ENCODE data around the gene PCNX3.

The PCNX3 gene

DNA sequence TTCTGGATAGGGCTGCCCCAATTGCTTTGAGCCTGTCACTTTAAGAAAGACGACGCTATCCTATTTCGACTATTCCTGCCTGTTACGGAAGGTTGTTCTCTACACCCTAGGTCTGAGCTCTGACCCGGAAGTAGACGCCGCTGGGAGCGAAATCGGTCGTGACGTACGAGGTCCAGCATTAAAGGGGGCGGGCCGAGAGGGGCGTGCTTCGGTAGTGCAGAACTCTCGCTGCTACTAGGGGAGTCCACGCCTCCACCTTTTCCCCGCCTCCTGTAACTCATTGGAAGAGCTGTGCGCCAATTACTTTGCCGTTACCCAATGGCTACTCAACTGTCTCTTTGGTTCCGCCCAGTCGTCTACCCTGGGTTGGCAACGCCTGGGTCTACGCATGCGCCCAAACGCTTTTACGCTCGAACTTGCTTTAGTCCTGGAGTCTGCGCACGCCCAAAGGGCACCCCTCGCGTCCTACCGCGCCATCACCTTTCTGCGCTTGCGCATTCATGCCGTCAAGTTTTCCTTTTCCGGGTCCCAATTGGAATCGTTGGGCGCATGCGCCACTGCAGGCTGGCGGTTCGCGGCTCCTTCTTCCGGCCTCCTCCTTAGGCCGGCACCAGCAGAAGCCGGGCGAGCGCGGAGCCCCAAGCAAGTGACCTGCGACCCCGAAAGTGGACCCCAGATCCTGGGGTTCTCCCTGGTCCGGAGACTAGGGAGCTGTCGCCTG lies at the start of gene PCNX3:
PCNX3 (plus strand) TSS at position 548 of the 721 bp plus-strand sequence. CDS start 536 bp downstream, outside the sequence.
- Histone ChIP-seq H3K27ac (ENCODE audit: low read length) (peak within 1 kb of the TSS; percentile 86), H3K36me3 (ENCODE audit: control insufficient read depth in 1 of 2, insufficient read depth in 2 of 2, low read length in 2 of 2) (peaks cover 8 to 38% of the 10 kb centered on the region in 2 donors), H3K9me3 (ENCODE audit: control insufficient read depth in 1 of 2, low read length in 2 of 2) (no peaks in the 10 kb centered on the region), H3K4me1 (ENCODE audit: control insufficient read depth in 1 of 2, insufficient read depth in 2 of 2, low read length in 2 of 2) (peaks cover 11 to 49% of the 10 kb centered on the region in 2 donors), H3K4me3 (ENCODE audit: low read depth in 1 of 2, low read length in 2 of 2) (peak within 1 kb of the TSS; percentile 77 to 86), H3K27me3 (ENCODE audit: low read depth, low read length) (no peaks in the 10 kb centered on the region)

DNA sequence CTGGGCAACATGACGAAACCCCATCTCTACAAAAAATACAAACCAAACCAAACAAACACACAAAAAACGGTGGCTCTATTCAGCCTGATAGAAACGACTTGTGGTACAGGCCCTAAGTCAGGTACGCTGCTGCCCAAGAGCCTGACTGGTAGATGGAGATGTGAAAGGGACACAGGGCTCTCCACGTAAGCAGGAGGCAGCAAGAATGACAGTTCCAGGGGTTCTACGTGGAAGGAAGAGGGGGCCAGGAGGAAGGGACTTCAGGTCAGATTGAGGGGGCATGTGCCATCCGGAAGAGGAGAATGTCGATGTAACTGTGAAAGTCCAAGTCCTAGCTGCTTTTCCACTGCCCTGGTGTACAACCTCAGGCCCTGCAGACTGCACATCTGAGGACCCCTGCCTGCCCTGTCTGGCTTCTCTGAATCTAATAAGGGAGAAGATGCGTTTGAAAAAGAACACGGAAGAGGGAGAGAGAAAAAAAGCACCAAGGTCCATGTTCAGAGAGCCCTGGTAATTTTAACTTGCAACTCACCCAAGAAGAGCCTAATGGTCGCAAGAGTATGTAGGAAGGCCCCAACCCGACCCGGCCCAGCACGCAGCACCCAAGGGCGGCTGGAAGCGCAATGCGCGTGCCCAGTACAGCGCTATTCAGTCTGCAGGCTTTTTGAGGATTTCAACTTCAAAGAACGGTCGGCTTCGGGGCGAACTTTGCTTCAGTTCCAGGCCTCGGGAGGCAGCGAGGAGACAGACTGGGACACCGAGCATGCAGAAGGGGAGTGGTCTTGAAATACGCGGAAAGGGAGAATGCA lies 46.2 kb upstream of the PCNX3 start:
- peaks cover 16 to 48% of the 10 kb centered on the region in 2 donors for H3K4me1 ChIP-seq (ENCODE audit: control insufficient read depth in 1 of 2, insufficient read depth in 2 of 2, low read length in 2 of 2)
- no peaks in the 10 kb centered on the region for H3K36me3 ChIP-seq (ENCODE audit: control insufficient read depth in 1 of 2, insufficient read depth in 2 of 2, low read length in 2 of 2)
- H3K27ac ChIP-seq (ENCODE audit: low read length): peak overlapping the region; percentile 96
- peak overlapping the region; percentile 78 to 95 for H3K4me3 ChIP-seq (ENCODE audit: low read depth in 1 of 2, low read length in 2 of 2)
- no peaks in the 10 kb centered on the region for H3K27me3 ChIP-seq (ENCODE audit: low read depth, low read length)
- H3K9me3 ChIP-seq (ENCODE audit: control insufficient read depth in 1 of 2, low read length in 2 of 2): no peaks in the 10 kb centered on the region

DNA sequence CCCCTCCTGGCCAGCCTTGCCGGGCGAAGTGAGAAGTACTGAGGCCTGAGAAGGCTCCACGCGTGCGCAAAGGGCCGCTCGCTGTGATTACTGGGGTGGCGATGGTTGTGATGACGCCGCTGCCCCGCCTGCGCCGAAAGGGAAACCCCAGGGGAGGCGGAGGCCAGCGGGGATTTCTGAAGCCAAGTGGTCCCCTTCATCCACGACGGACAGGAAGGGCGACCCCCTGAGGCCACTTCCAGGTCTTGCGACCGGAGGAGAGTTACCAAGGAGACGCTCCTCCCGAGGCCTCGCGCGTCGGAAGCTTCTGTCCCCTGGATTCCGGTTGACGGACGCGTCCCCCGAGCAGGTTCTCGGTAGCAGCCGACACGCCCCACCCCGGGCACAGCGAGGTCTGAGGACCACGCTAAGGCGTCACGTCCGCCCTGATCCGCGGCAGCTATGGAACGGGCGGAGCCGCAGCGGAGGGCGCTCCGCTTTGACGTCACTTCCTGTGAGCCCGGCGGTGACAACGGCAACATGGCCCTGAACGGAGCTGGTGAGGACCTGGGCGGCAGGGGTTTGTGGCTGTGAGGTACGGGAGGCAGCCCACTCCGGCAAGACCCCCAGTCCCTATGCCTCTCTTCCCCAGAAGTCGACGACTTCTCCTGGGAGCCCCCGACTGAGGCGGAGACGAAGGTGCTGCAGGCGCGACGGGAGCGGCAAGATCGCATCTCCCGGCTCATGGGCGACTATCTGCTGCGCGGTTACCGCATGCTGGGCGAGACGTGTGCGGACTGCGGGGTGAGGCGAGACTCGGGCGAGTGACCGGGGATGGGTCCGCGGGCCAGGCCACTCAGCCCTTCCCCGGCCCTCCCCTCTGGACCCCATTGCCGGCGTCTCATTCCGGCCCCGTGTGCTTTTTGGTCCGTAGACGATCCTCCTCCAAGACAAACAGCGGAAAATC lies 45.3 kb upstream of the PCNX3 start, which contains the start of gene ZNRD2:
ZNRD2 (plus strand) TSS at position 505 of the 946 bp plus-strand sequence; CDS start at position 520, 15 bp downstream.
- peak within 1 kb of the TSS; percentile 96 for H3K27ac ChIP-seq (ENCODE audit: low read length)
- H3K4me3 ChIP-seq (ENCODE audit: low read depth in 1 of 2, low read length in 2 of 2): peak within 1 kb of the TSS; percentile 78 to 95
- no peaks in the 10 kb centered on the region for H3K36me3 ChIP-seq (ENCODE audit: control insufficient read depth in 1 of 2, insufficient read depth in 2 of 2, low read length in 2 of 2)
- H3K27me3 ChIP-seq (ENCODE audit: low read depth, low read length): no peaks in the 10 kb centered on the region
- peaks cover 18 to 55% of the 10 kb centered on the region in 2 donors for H3K4me1 ChIP-seq (ENCODE audit: control insufficient read depth in 1 of 2, insufficient read depth in 2 of 2, low read length in 2 of 2)
- H3K9me3 ChIP-seq (ENCODE audit: control insufficient read depth in 1 of 2, low read length in 2 of 2): no peaks in the 10 kb centered on the region

DNA sequence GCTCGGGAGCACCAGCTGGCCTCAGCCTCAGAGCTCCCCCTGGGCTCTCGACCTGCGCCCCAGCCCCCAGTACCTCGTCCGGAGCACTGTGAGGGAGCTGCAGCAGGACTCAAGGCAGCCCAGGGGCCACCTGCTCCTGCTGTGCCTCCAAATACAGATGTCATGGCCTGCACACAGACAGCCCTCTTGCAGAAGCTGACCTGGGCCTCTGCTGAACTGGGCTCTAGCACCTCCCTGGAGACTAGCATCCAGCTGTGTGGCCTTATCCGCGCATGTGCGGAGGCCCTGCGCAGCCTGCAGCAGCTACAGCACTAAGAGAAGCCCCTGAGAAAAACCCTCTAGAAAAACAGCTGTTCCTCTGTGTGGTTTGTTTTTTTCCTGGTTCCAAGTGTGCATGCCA lies 44.2 kb upstream of the PCNX3 start:
- Histone ChIP-seq H3K4me1 (ENCODE audit: control insufficient read depth in 1 of 2, insufficient read depth in 2 of 2, low read length in 2 of 2) (peaks cover 19 to 58% of the 10 kb centered on the region in 2 donors), H3K27me3 (ENCODE audit: low read depth, low read length) (no peaks in the 10 kb centered on the region), H3K27ac (ENCODE audit: low read length) (peak overlapping the region; percentile 69), H3K9me3 (ENCODE audit: control insufficient read depth in 1 of 2, low read length in 2 of 2) (no peaks in the 10 kb centered on the region), H3K4me3 (ENCODE audit: low read depth in 1 of 2, low read length in 2 of 2) (peak overlapping the region; percentile 78 to 95), H3K36me3 (ENCODE audit: control insufficient read depth in 1 of 2, insufficient read depth in 2 of 2, low read length in 2 of 2) (no peaks in the 10 kb centered on the region)

DNA sequence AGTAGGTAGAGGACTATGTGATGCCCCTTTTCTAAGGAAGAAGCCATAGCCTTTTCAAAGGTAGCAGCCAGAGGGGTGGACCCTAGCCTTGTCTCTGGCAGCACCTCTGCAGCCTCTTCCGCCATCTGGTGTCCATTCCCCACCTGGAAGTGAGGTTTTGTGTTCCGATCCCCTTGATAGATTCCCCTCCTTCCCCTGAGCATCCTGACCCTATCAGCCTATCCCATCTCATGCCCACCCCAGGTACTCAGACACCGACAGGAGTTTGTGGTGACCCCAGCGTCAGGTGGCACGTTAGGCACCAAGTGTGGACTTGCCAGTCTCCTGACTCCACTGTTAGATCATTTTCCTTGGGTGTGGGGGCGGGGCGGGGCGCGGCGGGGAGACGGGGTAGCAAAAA lies 43.6 kb upstream of the PCNX3 start:
- peak overlapping the region; percentile 69 for H3K27ac ChIP-seq (ENCODE audit: low read length)
- no peaks in the 10 kb centered on the region for H3K36me3 ChIP-seq (ENCODE audit: control insufficient read depth in 1 of 2, insufficient read depth in 2 of 2, low read length in 2 of 2)
- H3K4me3 ChIP-seq (ENCODE audit: low read depth in 1 of 2, low read length in 2 of 2): peak overlapping the region; percentile 78 to 95
- H3K4me1 ChIP-seq (ENCODE audit: control insufficient read depth in 1 of 2, insufficient read depth in 2 of 2, low read length in 2 of 2): peaks cover 24 to 61% of the 10 kb centered on the region in 2 donors
- no peaks in the 10 kb centered on the region for H3K9me3 ChIP-seq (ENCODE audit: control insufficient read depth in 1 of 2, low read length in 2 of 2)
- H3K27me3 ChIP-seq (ENCODE audit: low read depth, low read length): no peaks in the 10 kb centered on the region

DNA sequence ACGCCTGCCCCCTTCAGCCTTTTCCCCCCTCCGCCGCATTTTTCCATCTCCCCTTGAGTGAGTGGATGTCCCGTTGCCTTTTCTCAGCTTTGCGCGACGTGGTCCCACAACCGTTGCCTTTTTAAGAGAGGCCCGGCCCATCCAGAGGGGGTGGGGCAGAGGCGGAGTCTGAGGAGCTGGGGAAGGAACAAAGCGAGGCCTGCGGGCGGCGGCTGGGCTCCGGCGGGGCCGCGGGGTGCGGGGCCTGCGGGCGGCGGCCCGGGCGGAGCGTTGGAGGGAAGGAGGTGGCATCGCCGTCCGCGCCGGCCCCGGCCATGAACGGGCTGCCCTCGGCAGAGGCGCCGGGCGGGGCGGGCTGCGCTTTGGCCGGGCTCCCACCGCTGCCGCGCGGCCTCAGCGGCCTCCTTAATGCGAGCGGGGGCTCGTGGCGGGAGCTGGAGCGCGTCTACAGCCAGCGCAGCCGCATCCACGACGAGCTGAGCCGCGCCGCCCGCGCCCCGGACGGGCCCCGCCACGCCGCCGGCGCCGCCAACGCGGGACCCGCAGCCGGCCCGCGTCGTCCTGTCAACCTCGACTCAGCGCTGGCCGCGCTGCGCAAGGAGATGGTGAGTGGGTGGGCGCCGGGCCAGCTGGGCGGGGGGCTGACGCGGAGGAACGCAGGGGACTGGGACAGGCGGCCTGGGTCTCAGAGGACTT lies 43.1 kb upstream of the PCNX3 start, which contains the start of gene FAM89B:
FAM89B (plus strand) TSS at position 183 of the 696 bp plus-strand sequence; CDS start at position 315, 132 bp downstream.
- H3K4me1 ChIP-seq (ENCODE audit: control insufficient read depth in 1 of 2, insufficient read depth in 2 of 2, low read length in 2 of 2): peaks cover 25 to 66% of the 10 kb centered on the region in 2 donors
- H3K27ac ChIP-seq (ENCODE audit: low read length): peak within 1 kb of the TSS; percentile 69
- no peaks in the 10 kb centered on the region for H3K27me3 ChIP-seq (ENCODE audit: low read depth, low read length)
- H3K4me3 ChIP-seq (ENCODE audit: low read depth in 1 of 2, low read length in 2 of 2): peak within 1 kb of the TSS; percentile 78 to 95
- no peaks in the 10 kb centered on the region for H3K9me3 ChIP-seq (ENCODE audit: control insufficient read depth in 1 of 2, low read length in 2 of 2)
- H3K36me3 ChIP-seq (ENCODE audit: control insufficient read depth in 1 of 2, insufficient read depth in 2 of 2, low read length in 2 of 2): no peaks in the 10 kb centered on the region

DNA sequence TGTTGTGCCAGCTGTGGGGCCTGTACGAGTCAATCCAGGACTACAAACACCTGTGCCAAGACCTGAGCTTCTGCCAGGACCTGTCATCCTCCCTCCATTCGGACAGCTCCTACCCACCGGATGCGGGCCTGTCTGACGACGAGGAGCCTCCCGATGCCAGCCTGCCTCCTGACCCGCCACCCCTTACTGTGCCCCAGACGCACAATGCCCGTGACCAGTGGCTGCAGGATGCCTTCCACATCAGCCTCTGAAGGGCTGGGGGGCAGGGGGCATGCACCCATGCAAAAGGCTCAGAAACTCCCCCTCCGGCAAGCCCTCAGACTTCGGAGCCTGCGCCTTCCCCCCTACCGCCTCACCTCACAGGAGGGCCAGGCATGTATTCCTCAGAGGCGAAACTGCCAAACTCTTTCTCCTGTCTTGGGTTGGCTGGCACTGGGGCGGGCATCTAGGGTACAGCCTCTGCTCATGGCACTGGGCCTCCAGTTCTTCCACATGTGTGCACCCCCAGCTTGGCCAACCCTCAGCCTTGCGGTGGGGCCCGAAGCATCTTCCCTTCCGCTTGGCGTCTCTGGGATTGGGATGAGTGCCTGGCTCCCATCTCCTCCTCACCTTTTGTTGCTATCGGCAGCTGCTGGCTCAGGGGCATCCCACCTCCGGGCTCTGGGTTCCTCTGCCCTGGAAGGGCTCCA lies 42.0 kb upstream of the PCNX3 start:
- peak overlapping the region; percentile 74 to 95 for H3K4me3 ChIP-seq (ENCODE audit: low read depth in 1 of 2, low read length in 2 of 2)
- H3K9me3 ChIP-seq (ENCODE audit: control insufficient read depth in 1 of 2, low read length in 2 of 2): no peaks in the 10 kb centered on the region
- H3K4me1 ChIP-seq (ENCODE audit: control insufficient read depth in 1 of 2, insufficient read depth in 2 of 2, low read length in 2 of 2): peaks cover 35 to 66% of the 10 kb centered on the region in 2 donors
- peaks cover 0 to 2% of the 10 kb centered on the region in 2 donors for H3K36me3 ChIP-seq (ENCODE audit: control insufficient read depth in 1 of 2, insufficient read depth in 2 of 2, low read length in 2 of 2)
- no peaks in the 10 kb centered on the region for H3K27me3 ChIP-seq (ENCODE audit: low read depth, low read length)
- H3K27ac ChIP-seq (ENCODE audit: low read length): peak overlapping the region; percentile 45

DNA sequence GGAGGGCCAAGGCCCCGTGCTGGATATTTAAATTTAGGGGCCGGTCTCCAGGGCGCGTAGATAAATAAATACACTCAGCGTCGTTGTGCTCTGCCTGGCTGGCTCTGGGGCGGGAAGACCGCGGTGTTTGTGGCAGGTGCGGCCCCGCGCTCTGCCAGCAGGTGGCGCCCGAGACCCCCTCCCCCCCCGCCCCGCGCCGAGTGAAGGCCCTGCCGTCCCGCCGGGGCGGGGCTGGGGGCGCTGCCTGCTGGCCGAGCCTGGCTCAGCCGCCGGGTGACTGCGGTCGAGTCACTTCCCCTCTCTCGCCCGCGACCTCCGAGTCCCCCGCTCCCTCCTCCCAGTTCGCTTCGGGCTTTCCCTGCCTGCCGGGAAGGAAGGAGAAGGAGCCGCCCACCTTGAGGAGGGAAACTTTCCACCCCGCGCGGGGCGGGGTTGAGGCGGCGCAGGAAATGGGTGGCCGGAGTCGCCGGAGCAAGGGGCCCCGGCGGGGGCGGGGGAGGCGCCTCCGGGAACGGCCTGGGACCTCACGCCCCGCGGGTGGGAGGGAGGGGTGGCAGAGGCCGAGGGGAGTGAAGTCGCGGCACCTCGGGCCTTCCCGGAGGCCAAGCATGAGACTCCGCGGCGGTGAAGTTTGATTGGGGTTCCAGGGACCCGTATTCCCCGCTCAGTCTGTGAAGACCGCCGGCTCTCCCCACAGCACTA lies 41.3 kb upstream of the PCNX3 start:
- H3K36me3 ChIP-seq (ENCODE audit: control insufficient read depth in 1 of 2, insufficient read depth in 2 of 2, low read length in 2 of 2): peaks cover under 1 to 5% of the 10 kb centered on the region in 2 donors
- peaks cover 33 to 64% of the 10 kb centered on the region in 2 donors for H3K4me1 ChIP-seq (ENCODE audit: control insufficient read depth in 1 of 2, insufficient read depth in 2 of 2, low read length in 2 of 2)
- peak overlapping the region; percentile 74 to 95 for H3K4me3 ChIP-seq (ENCODE audit: low read depth in 1 of 2, low read length in 2 of 2)
- peak overlapping the region; percentile 81 for H3K27ac ChIP-seq (ENCODE audit: low read length)
- H3K9me3 ChIP-seq (ENCODE audit: control insufficient read depth in 1 of 2, low read length in 2 of 2): no peaks in the 10 kb centered on the region
- H3K27me3 ChIP-seq (ENCODE audit: low read depth, low read length): no peaks in the 10 kb centered on the region

DNA sequence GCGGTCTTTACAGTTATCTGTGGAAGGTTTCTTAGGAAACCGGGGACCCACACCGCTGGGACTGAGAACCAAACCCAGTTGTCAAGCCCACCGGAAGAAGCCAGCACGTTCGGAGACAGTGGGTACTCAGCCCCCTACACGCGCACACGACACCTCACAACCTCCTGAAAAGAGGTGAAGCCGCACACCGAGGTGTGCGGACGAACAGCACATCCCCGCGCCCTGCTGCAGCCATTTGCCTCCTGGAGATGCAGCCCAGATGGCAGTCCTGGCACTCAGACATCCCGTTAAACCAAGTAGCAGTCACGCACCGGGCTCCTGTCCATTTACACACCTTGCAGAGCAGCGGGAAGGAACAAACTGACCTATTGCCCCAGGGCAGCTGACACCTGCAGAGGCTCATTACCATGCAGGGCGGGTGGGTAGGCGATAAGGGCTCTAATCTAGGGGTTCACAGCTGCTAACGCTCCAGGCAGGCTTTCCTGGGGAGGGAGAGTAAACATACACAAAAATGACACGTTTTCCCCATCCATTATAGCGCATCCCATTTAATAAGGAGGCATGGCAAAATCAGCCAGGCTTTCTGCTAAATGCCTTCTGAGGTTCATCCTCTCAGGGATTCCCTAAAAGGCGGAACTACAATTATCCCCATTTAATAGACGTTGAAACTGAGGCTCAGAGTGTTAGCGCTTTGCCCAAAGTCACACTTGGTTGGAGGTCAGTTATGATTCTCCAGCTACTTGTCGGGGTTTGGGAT lies 40.6 kb upstream of the PCNX3 start:
- Histone ChIP-seq H3K36me3 (ENCODE audit: control insufficient read depth in 1 of 2, insufficient read depth in 2 of 2, low read length in 2 of 2) (peaks cover 8% of the 10 kb centered on the region in 2 donors), H3K4me3 (ENCODE audit: low read depth in 1 of 2, low read length in 2 of 2) (peak overlapping the region; percentile 72 to 95), H3K27ac (ENCODE audit: low read length) (peak overlapping the region; percentile 81), H3K4me1 (ENCODE audit: control insufficient read depth in 1 of 2, insufficient read depth in 2 of 2, low read length in 2 of 2) (peaks cover 33 to 62% of the 10 kb centered on the region in 2 donors), H3K27me3 (ENCODE audit: low read depth, low read length) (no peaks in the 10 kb centered on the region), H3K9me3 (ENCODE audit: control insufficient read depth in 1 of 2, low read length in 2 of 2) (no peaks in the 10 kb centered on the region)

All from muscle layer of duodenum (tissue), 2 donors.